ENCODE results near the gene SSRP1. TPM values are rescaled to one million over a fixed set of nuclear protein-coding genes. Genes with fewer than 3 reads are reported as not detected.

Gene SSRP1
- total and polyA plus RNA-seq, 9 of the 15 experiments (the other 6 are each of a cell fraction or from before 2014, with no cell fraction given), result 91.1 to 416 (median 245) TPM

DNA sequence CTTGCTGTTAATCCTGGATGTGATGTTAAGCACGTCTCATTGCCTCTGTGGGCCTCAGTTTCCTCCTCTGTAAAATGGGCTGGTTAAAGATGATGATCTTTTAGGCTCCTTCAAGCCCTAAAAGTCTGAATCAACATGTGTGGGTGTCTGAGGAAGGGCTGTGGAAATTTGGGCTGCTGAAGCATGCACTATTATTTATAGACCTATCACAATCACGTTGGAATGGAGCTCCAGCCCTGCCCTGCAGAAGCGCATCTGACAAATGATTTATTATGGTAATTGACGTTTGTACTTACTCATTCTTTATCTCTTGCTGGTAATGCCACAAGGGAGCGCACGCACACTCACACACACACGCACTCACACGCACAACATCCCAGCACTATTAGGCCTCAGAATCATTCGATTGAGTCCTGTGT, 22.9 kb upstream of the SSRP1 start (continued):
- TF ChIP-seq CEBPG (CRISPR knock-in tag; IDR thresholded peaks at IDR 0.05) (no peak), CEBPG (tag; conservative IDR thresholded peaks at IDR 0.05 in 1 of 2, IDR thresholded peaks at IDR 0.05 in 1 of 2) (no peak), CBX3 (IDR thresholded peaks at IDR 0.05; ENCODE audit: borderline replicate concordance in 1 of 2, low read length in 2 of 2) (peak in 1 of 2 experiments; percentile 65; a peak in 1 of 3 replicates), MITF (IDR thresholded peaks at IDR 0.05) (no peak), ZNF280A (IDR thresholded peaks at IDR 0.05; ENCODE audit: low read depth, partially characterized antibody) (no peak), ZBTB1 (CRISPR knock-in tag; IDR thresholded peaks at IDR 0.05; ENCODE audit: borderline replicate concordance, low read depth) (no peak), ZBTB8A (IDR thresholded peaks at IDR 0.05; ENCODE audit: partially characterized antibody) (no peak), FOXM1 (IDR thresholded peaks at IDR 0.05; ENCODE audit: low read depth) (no peak), FOXM1 (CRISPR knock-in tag; IDR thresholded peaks at IDR 0.05; ENCODE audit: low read depth) (no peak), KAT7 (CRISPR knock-in tag; IDR thresholded peaks at IDR 0.05; ENCODE audit: borderline replicate concordance) (no peak), BRF1 (IDR thresholded peaks at IDR 0.05; ENCODE audit: borderline replicate concordance, extremely low read depth, insufficient read length) (no peak), SRSF1 (IDR thresholded peaks at IDR 0.05; ENCODE audit: low read depth, low read length) (no peak), MECOM (CRISPR knock-in tag; IDR thresholded peaks at IDR 0.05) (peak; percentile 83), ZBED1 (IDR thresholded peaks at IDR 0.05) (no peak), GTF2B (IDR thresholded peaks at IDR 0.05; ENCODE audit: extremely low read depth, insufficient read length) (no peak), FOXP1 (CRISPR knock-in tag; IDR thresholded peaks at IDR 0.05) (no peak)
- TF ChIP-seq, protein P1, sequence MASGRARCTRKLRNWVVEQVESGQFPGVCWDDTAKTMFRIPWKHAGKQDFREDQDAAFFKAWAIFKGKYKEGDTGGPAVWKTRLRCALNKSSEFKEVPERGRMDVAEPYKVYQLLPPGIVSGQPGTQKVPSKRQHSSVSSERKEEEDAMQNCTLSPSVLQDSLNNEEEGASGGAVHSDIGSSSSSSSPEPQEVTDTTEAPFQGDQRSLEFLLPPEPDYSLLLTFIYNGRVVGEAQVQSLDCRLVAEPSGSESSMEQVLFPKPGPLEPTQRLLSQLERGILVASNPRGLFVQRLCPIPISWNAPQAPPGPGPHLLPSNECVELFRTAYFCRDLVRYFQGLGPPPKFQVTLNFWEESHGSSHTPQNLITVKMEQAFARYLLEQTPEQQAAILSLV (tag; IDR thresholded peaks at IDR 0.05), result no peak
- TF ChIP-seq, protein P2, sequence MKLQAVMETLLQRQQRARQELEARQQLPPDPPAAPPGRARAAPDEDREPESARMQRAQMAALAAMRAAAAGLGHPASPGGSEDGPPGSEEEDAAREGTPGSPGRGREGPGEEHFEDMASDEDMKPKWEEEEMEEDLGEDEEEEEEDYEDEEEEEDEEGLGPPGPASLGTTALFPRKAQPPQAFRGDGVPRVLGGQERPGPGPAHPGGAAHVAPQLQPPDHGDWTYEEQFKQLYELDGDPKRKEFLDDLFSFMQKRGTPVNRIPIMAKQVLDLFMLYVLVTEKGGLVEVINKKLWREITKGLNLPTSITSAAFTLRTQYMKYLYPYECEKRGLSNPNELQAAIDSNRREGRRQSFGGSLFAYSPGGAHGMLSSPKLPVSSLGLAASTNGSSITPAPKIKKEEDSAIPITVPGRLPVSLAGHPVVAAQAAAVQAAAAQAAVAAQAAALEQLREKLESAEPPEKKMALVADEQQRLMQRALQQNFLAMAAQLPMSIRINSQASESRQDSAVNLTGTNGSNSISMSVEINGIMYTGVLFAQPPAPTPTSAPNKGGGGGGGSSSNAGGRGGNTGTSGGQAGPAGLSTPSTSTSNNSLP (IDR thresholded peaks at IDR 0.05; ENCODE audit: borderline replicate concordance, low read depth, low read length), result 0 out of 2 replicates have a peak, but pooled peaks have one; percentile 43
- TF ChIP-seq, protein P3, sequence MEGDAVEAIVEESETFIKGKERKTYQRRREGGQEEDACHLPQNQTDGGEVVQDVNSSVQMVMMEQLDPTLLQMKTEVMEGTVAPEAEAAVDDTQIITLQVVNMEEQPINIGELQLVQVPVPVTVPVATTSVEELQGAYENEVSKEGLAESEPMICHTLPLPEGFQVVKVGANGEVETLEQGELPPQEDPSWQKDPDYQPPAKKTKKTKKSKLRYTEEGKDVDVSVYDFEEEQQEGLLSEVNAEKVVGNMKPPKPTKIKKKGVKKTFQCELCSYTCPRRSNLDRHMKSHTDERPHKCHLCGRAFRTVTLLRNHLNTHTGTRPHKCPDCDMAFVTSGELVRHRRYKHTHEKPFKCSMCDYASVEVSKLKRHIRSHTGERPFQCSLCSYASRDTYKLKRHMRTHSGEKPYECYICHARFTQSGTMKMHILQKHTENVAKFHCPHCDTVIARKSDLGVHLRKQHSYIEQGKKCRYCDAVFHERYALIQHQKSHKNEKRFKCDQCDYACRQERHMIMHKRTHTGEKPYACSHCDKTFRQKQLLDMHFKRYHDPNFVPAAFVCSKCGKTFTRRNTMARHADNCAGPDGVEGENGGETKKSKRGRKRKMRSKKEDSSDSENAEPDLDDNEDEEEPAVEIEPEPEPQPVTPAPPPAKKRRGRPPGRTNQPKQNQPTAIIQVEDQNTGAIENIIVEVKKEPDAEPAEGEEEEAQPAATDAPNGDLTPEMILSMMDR (IDR thresholded peaks at IDR 0.05 in 2 of 3, conservative IDR thresholded peaks at IDR 0.05 in 1 of 3; ENCODE audit: insufficient read depth in 2 of 3, low read depth in 1 of 3, low read length in 3 of 3), result peak in 1 of 3 experiments; percentile 45; a peak in 2 of 6 replicates

Measured in K562 (cell line).